ENCODE results near the gene LGALS7B.
"Not testable (repeated sequence)": the region's sequence is repeated elsewhere in the genome, so short reads cannot be mapped to it uniquely, and the experiment has no call there.

DNA sequence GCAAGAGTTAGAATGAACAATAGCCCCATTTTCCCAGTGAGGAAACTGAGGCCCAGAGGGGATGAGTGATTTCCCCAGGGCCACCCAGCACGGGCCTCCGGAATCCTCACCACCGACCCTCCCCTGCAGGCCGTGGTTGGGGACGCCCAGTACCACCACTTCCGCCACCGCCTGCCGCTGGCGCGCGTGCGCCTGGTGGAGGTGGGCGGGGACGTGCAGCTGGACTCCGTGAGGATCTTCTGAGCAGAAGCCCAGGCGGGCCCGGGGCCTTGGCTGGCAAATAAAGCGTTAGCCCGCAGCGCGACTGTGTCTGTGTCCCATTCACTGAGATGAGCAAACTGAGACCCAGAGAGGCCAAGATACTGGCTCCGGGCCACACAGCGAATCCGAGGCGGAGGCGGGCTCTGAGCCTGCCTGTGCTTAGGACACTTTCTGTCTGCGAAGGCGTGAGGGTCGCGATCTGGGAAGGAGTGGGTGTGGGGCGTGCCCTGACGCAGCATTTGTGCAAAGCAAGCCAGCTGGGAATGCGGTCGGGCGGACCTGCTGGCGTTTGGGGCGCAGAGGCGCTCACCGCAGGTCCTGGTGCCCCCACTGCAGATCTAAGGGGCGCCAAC lies 2.6 kb downstream of the LGALS7B start:
- TF ChIP-seq EZH2phosphoT487 (IDR thresholded peaks at IDR 0.05; ENCODE audit: borderline replicate concordance); CTCF (IDR thresholded peaks at IDR 0.05 in 2 of 3, conservative IDR thresholded peaks at IDR 0.05 in 1 of 3; ENCODE audit: borderline replicate concordance in 1 of 3, insufficient read depth in 1 of 3, low read depth in 2 of 3, low read length in 2 of 3); POLR2A (IDR thresholded peaks at IDR 0.05; ENCODE audit: borderline replicate concordance, extremely low read depth, insufficient read depth, insufficient read length); ZNF274 (IDR thresholded peaks at IDR 0.05; ENCODE audit: low read depth, low read length); TCF7L2 (IDR thresholded peaks at IDR 0.05; ENCODE audit: borderline replicate concordance, extremely low read depth, insufficient read depth, insufficient read length); EZH2 (IDR thresholded peaks at IDR 0.05); REST (IDR thresholded peaks at IDR 0.05; ENCODE audit: low read depth); SIN3A (IDR thresholded peaks at IDR 0.05; ENCODE audit: low read depth); ELF1 (IDR thresholded peaks at IDR 0.05; ENCODE audit: borderline replicate concordance, low read depth); JUND (IDR thresholded peaks at IDR 0.05): not testable (repeated sequence)
- TF ChIP-seq, protein P1, sequence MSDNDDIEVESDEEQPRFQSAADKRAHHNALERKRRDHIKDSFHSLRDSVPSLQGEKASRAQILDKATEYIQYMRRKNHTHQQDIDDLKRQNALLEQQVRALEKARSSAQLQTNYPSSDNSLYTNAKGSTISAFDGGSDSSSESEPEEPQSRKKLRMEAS (IDR thresholded peaks at IDR 0.05), result not testable (repeated sequence)
- TF ChIP-seq, protein P2, sequence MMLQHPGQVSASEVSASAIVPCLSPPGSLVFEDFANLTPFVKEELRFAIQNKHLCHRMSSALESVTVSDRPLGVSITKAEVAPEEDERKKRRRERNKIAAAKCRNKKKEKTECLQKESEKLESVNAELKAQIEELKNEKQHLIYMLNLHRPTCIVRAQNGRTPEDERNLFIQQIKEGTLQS (IDR thresholded peaks at IDR 0.05), result not testable (repeated sequence)
